HepG2 (cell line): Measurements from ENCODE around the gene ACSBG1. TPM values are rescaled to one million over a fixed set of nuclear protein-coding genes. Genes with fewer than 3 reads are reported as not detected.

Experiments
- ARHGAP35 ChIP-seq: sonication (generic); formaldehyde crosslinking; IDR thresholded peaks from 2 replicates; pipeline ENCODE4 v1.9.0; 2022; ENCODE audit warnings: mild to moderate bottlenecking, inconsistent platforms, moderate library complexity, missing genetic modification reagents, borderline replicate concordance
- DZIP1 ChIP-seq: sonication (generic); formaldehyde crosslinking; IDR thresholded peaks from 2 replicates; pipeline ENCODE4 v1.5.0; 2020; ENCODE audit warnings: mild to moderate bottlenecking, missing genetic modification reagents
- HNRNPH1 ChIP-seq: fragments of 200-400 bp; formaldehyde crosslinking; optimal IDR thresholded peaks from 2 replicates; pipeline ENCODE3; 2017; ENCODE audit warnings: mild to moderate bottlenecking, low read depth, low read length
- JARID2 ChIP-seq: sonication (generic); formaldehyde crosslinking; IDR thresholded peaks from 2 replicates; pipeline ENCODE4 v1.8.1; 2023; ENCODE audit warnings: missing genetic modification reagents, inconsistent platforms; ENCODE audit not compliant: insufficient replicate concordance
- NFKB2 ChIP-seq: sonication (generic); formaldehyde crosslinking; IDR thresholded peaks from 2 replicates; pipeline ENCODE4 v1.4.0; 2020; ENCODE audit warnings: missing genetic modification reagents, borderline replicate concordance
- RARG ChIP-seq: sonication (generic); formaldehyde crosslinking; IDR thresholded peaks from 2 replicates; pipeline ENCODE4 v1.4.0; 2020; ENCODE audit warnings: low read depth, mild to moderate bottlenecking, missing genetic modification reagents
- TBL1XR1 ChIP-seq: fragments of 150-350 bp; IDR thresholded peaks from 2 replicates; pipeline ENCODE4 v1.6.1; 2014; ENCODE audit warnings: borderline replicate concordance, low read length; ENCODE audit not compliant: partially characterized antibody
- TBX2 ChIP-seq: sonication (generic); formaldehyde crosslinking; IDR thresholded peaks from 2 replicates; pipeline ENCODE4 v1.5.0; 2020; ENCODE audit warnings: missing genetic modification reagents, mild to moderate bottlenecking, borderline replicate concordance
- ZC3H13 ChIP-seq: sonication (generic); formaldehyde crosslinking; IDR thresholded peaks from 2 replicates; pipeline ENCODE4 v1.8.1; 2023; ENCODE audit warnings: mild to moderate bottlenecking, missing genetic modification reagents, moderate library complexity
- ZFX ChIP-seq: sonication (generic); formaldehyde crosslinking; IDR thresholded peaks from 2 replicates; pipeline ENCODE4 v1.4.0; 2020; ENCODE audit warnings: mild to moderate bottlenecking, low read depth, missing genetic modification reagents, moderate library complexity
- ZNF589 ChIP-seq: sonication (generic); formaldehyde crosslinking; conservative IDR thresholded peaks from 2 replicates; pipeline ENCODE4 v1.8.0; 2022; ENCODE audit warnings: mild to moderate bottlenecking, moderate library complexity, missing genetic modification reagents
- polyA plus RNA-seq, 8 experiments: library from polyadenylated mRNA; depleted of rRNA in 3 of 8; stranded (reverse) in 7 of 8; unstranded in 1 of 8; fragments of >200 nt; fragmentation: Illumina TruSeq in 4 of 8; extraction: Trizol in 4 of 8; gene quantifications; 2 replicates each; pipeline versions ENCODE4 v1.2.1 to v1.2.3, GENCODE V29; 2011 to 2016; ENCODE audit warnings: low read depth in 4 of 8, missing spikeins in 1 of 8, mixed read lengths in 1 of 8; ENCODE audit not compliant: insufficient read depth in 1 of 8
- total RNA-seq, 5 experiments: library from RNA; depleted of rRNA; stranded (reverse); fragments of >200 nt; fragmentation: Illumina TruSeq; extraction: Trizol; gene quantifications; 2 replicates each; pipeline ENCODE4 v1.2.3, GENCODE V29; 2016; ENCODE audit warnings: low read depth in 1 of 5
- TF ChIP-seq, protein P1 (sequence below): sonication (generic); formaldehyde crosslinking; IDR thresholded peaks from 2 replicates; pipeline ENCODE4 v1.8.0; 2023; ENCODE audit warnings: mild to moderate bottlenecking, missing genetic modification reagents
- TF ChIP-seq, protein P2 (sequence below): sonication (generic); formaldehyde crosslinking; IDR thresholded peaks from 2 replicates; pipeline ENCODE4 v1.5.0; 2020; ENCODE audit warnings: mild to moderate bottlenecking, missing genetic modification reagents, borderline replicate concordance
- TF ChIP-seq, protein P3 (sequence below): sonication (generic); formaldehyde crosslinking; IDR thresholded peaks from 2 replicates; pipeline ENCODE4 v1.9.0; 2021; ENCODE audit warnings: missing genetic modification reagents, mild to moderate bottlenecking, borderline replicate concordance

The ACSBG1 gene
- total and polyA plus RNA-seq, 2 of the 13 experiments (the other 11 are each of a cell fraction or from before 2014, with no cell fraction given): 0.35 to 0.81 TPM

DNA sequence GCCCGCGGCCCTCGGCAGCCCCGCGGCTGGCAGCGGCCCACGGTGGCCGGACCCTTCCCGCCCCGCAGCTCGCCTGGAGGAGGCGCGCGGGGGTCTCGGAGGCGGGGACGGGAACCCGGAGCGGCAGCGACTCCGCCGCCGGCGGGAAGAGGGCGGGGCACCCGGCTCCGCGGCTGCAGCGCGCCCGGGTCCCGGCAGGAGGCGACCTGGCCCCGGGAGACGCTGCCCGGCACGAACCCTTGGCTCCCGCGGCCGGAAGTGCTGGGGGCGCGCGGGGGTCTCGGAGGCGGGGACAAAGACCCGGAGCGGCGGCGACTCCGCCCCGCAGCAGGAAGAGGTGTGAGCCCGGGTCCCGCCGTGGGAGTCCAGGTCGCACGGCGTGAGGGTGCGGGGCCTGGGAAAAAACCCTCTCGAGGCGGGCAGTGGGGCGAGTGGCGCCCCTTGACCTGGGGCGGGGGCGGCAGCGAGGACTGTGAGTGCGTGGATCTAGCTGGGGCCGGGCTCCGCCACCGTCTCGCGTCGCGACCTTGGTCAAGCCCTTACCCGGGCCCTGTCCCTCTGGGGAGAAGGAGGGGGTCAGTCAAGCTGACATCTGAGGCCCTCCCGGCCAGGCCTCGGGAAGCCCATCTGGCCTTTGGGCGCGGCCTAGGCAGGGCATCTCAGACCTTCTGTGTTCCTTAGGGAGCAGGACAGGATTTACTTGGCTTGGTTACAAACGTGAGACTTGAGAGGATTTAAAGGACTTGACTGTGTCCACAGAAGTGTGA, 102.9 kb downstream of the ACSBG1 start, which contains the start of gene CIB2 (continued):
- TF ChIP-seq, protein P1, sequence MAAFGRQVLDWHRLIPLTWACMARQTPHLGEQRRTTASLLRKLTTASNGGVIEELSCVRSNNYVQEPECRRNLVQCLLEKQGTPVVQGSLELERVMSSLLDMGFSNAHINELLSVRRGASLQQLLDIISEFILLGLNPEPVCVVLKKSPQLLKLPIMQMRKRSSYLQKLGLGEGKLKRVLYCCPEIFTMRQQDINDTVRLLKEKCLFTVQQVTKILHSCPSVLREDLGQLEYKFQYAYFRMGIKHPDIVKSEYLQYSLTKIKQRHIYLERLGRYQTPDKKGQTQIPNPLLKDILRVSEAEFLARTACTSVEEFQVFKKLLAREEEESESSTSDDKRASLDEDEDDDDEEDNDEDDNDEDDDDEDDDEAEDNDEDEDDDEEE (CRISPR knock-in tag): peak; percentile 87; the same call in 1 of the 2 replicates
- no peak for TF ChIP-seq TBL1XR1
- TF ChIP-seq NFKB2: peak; percentile 63; the same call in 1 of the 2 replicates
- TF ChIP-seq ZNF589 (CRISPR knock-in tag): no peak
- TF ChIP-seq ARHGAP35 (CRISPR knock-in tag): 0 out of 2 replicates have a peak, but pooled peaks have one; percentile 43
- TF ChIP-seq TBX2 (CRISPR knock-in tag): peak; percentile 47; the same call in 1 of the 2 replicates
- TF ChIP-seq ZFX (CRISPR knock-in tag): peak; percentile 90
- TF ChIP-seq ZC3H13 (CRISPR knock-in tag): no peak
- TF ChIP-seq JARID2: no peak
- TF ChIP-seq RARG: no peak
- TF ChIP-seq, protein P2, sequence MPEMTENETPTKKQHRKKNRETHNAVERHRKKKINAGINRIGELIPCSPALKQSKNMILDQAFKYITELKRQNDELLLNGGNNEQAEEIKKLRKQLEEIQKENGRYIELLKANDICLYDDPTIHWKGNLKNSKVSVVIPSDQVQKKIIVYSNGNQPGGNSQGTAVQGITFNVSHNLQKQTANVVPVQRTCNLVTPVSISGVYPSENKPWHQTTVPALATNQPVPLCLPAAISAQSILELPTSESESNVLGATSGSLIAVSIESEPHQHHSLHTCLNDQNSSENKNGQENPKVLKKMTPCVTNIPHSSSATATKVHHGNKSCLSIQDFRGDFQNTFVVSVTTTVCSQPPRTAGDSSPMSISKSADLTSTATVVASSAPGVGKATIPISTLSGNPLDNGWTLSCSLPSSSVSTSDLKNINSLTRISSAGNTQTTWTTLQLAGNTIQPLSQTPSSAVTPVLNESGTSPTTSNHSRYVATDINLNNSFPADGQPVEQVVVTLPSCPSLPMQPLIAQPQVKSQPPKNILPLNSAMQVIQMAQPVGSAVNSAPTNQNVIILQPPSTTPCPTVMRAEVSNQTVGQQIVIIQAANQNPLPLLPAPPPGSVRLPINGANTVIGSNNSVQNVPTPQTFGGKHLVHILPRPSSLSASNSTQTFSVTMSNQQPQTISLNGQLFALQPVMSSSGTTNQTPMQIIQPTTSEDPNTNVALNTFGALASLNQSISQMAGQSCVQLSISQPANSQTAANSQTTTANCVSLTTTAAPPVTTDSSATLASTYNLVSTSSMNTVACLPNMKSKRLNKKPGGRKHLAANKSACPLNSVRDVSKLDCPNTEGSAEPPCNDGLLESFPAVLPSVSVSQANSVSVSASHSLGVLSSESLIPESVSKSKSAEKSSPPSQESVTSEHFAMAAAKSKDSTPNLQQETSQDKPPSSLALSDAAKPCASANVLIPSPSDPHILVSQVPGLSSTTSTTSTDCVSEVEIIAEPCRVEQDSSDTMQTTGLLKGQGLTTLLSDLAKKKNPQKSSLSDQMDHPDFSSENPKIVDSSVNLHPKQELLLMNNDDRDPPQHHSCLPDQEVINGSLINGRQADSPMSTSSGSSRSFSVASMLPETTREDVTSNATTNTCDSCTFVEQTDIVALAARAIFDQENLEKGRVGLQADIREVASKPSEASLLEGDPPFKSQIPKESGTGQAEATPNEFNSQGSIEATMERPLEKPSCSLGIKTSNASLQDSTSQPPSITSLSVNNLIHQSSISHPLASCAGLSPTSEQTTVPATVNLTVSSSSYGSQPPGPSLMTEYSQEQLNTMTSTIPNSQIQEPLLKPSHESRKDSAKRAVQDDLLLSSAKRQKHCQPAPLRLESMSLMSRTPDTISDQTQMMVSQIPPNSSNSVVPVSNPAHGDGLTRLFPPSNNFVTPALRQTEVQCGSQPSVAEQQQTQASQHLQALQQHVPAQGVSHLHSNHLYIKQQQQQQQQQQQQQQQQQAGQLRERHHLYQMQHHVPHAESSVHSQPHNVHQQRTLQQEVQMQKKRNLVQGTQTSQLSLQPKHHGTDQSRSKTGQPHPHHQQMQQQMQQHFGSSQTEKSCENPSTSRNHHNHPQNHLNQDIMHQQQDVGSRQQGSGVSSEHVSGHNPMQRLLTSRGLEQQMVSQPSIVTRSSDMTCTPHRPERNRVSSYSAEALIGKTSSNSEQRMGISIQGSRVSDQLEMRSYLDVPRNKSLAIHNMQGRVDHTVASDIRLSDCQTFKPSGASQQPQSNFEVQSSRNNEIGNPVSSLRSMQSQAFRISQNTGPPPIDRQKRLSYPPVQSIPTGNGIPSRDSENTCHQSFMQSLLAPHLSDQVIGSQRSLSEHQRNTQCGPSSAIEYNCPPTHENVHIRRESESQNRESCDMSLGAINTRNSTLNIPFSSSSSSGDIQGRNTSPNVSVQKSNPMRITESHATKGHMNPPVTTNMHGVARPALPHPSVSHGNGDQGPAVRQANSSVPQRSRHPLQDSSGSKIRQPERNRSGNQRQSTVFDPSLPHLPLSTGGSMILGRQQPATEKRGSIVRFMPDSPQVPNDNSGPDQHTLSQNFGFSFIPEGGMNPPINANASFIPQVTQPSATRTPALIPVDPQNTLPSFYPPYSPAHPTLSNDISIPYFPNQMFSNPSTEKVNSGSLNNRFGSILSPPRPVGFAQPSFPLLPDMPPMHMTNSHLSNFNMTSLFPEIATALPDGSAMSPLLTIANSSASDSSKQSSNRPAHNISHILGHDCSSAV (CRISPR knock-in tag): no peak
- TF ChIP-seq DZIP1 (CRISPR knock-in tag): no peak
- TF ChIP-seq, protein P3, sequence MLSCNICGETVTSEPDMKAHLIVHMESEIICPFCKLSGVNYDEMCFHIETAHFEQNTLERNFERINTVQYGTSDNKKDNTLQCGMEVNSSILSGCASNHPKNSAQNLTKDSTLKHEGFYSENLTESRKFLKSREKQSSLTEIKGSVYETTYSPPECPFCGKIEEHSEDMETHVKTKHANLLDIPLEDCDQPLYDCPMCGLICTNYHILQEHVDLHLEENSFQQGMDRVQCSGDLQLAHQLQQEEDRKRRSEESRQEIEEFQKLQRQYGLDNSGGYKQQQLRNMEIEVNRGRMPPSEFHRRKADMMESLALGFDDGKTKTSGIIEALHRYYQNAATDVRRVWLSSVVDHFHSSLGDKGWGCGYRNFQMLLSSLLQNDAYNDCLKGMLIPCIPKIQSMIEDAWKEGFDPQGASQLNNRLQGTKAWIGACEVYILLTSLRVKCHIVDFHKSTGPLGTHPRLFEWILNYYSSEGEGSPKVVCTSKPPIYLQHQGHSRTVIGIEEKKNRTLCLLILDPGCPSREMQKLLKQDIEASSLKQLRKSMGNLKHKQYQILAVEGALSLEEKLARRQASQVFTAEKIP: no peak
- no peak for TF ChIP-seq HNRNPH1
